Neural progenitor cell (in vitro differentiated cells): ENCODE measurements around the gene RAMAC.

Experiments
- EZH2 ChIP-seq: fragments of 200-600 bp; sonication (generic); IDR thresholded peaks from 2 replicates; pipeline ENCODE4 v1.6.1; 2017; ENCODE audit warnings: antibody characterized with exemption, mild to moderate bottlenecking, moderate library complexity
- EZH2phosphoT487 ChIP-seq: fragments of 200-600 bp; sonication (generic); IDR thresholded peaks from 2 replicates; pipeline ENCODE4 v1.6.1; 2017; ENCODE audit warnings: antibody characterized with exemption
- TF ChIP-seq, protein P1 (sequence below): fragments of 200-600 bp; sonication (generic); IDR thresholded peaks from 2 replicates; pipeline ENCODE4 v1.5.1; 2017; ENCODE audit warnings: antibody characterized with exemption, mild to moderate bottlenecking

DNA sequence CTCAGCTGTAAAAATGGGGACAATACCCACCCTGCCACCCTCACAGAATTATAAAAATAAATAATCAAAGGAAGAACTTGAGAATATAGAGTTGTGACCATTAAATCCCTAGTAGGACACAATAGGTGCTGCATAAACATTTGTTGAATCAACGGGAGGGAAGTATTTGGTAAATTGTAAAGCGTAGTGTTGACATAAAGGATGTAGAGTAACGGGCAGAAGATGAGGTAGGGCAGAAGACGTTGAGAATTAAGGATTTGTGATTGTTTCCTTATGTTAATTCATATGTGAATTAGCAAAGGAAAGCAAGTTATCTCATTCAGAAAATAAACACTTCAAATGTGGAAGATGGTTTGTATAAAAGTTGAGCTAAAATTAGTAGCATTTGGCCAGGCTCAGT is 7.1 kb downstream of the RAMAC start:
- TF ChIP-seq, protein P1, sequence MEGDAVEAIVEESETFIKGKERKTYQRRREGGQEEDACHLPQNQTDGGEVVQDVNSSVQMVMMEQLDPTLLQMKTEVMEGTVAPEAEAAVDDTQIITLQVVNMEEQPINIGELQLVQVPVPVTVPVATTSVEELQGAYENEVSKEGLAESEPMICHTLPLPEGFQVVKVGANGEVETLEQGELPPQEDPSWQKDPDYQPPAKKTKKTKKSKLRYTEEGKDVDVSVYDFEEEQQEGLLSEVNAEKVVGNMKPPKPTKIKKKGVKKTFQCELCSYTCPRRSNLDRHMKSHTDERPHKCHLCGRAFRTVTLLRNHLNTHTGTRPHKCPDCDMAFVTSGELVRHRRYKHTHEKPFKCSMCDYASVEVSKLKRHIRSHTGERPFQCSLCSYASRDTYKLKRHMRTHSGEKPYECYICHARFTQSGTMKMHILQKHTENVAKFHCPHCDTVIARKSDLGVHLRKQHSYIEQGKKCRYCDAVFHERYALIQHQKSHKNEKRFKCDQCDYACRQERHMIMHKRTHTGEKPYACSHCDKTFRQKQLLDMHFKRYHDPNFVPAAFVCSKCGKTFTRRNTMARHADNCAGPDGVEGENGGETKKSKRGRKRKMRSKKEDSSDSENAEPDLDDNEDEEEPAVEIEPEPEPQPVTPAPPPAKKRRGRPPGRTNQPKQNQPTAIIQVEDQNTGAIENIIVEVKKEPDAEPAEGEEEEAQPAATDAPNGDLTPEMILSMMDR = no peak
- TF ChIP-seq EZH2 (no peak), EZH2phosphoT487 (no peak)
